Caco-2 (cell line): ENCODE results near the gene RAB15. TPM values are rescaled to one million over a fixed set of nuclear protein-coding genes. Genes with fewer than 3 reads are reported as not detected.

Experiments used
- BruUV-seq: library from RNA; stranded (reverse); fragments of 400-500 nt; replicated peaks from 2 replicates; lab custom pipeline; 2021; lab: Mats Ljungman, UMichigan
- CTCF ChIA-PET: fragments of 300-600 bp; sonication (Branson Sonifier 250); formaldehyde crosslinking; loops from one replicate; lab custom pipeline; 2022; ENCODE audit warnings: antibody characterized with exemption; lab: Charles Lee
- POLR2A ChIA-PET: fragments of 300-600 bp; sonication (Branson Sonifier 250); formaldehyde crosslinking; loops from one replicate; lab custom pipeline; 2022; ENCODE audit warnings: antibody characterized with exemption; lab: Charles Lee
- DNase-seq, 2 experiments: peaks; one replicate each; pipeline versions ENCODE4 v3.0.0 to v3.0.0-alpha.2; 2020 to 2022
- H3K27me3 ChIP-seq: replicated peaks from 2 replicates; pipeline ENCODE4 v1.6.0; 2011; ENCODE audit warnings: low read length; ENCODE audit not compliant: control insufficient read depth, insufficient read depth
- H3K36me3 ChIP-seq: 2 replicates; pipeline ENCODE4 v1.5.1; 2011; ENCODE audit warnings: low read length; ENCODE audit not compliant: control insufficient read depth, insufficient read depth
- H3K4me1 ChIP-seq: fragments of 250-450 bp; sonication (Bioruptor Pico); 2 replicates; pipeline ENCODE4 v1.5.1; 2020; ENCODE audit warnings: mild to moderate bottlenecking
- H3K4me3 ChIP-seq: 2 replicates; pipeline ENCODE4 v1.5.1; 2011; ENCODE audit warnings: low read depth, mild to moderate bottlenecking, control low read depth, low read length
- H3K9me3 ChIP-seq: fragments of 250-450 bp; sonication (Bioruptor Pico); 2 replicates; pipeline ENCODE4 v1.5.1; 2020; ENCODE audit warnings: mild to moderate bottlenecking, moderate library complexity
- H3K27ac Mint-ChIP-seq: one replicate; pipeline ENCODE4 v1.8.0; 2022; ENCODE audit warnings: mixed read lengths; ENCODE audit not compliant: unreplicated experiment
- H3K27me3 Mint-ChIP-seq: one replicate; pipeline ENCODE4 v1.8.0; 2022; ENCODE audit warnings: mixed read lengths; ENCODE audit not compliant: insufficient read depth, unreplicated experiment
- H3K36me3 Mint-ChIP-seq: one replicate; pipeline ENCODE4 v1.8.0; 2022; ENCODE audit warnings: mild to moderate bottlenecking, mixed read lengths; ENCODE audit not compliant: insufficient read depth, unreplicated experiment
- H3K4me1 Mint-ChIP-seq: one replicate; pipeline ENCODE4 v1.8.0; 2022; ENCODE audit warnings: low read depth, mixed read lengths; ENCODE audit not compliant: unreplicated experiment
- H3K4me3 Mint-ChIP-seq: one replicate; pipeline ENCODE4 v1.8.0; 2022; ENCODE audit warnings: mild to moderate bottlenecking, moderate library complexity, mixed read lengths; ENCODE audit not compliant: unreplicated experiment
- H3K9me3 Mint-ChIP-seq: one replicate; pipeline ENCODE4 v1.8.0; 2022; ENCODE audit warnings: mixed read lengths; ENCODE audit not compliant: unreplicated experiment
- CTCF ChIP-seq, 2 experiments: fragments of 200-600 bp in 1 of 2; IDR thresholded peaks; 1 replicate in 1 of 2; 2 replicates in 1 of 2; pipeline versions ENCODE4 v1.5.1 to v1.8.0; 2011 to 2022; ENCODE audit warnings: antibody characterized with exemption in 1 of 2, control low read depth in 1 of 2, inconsistent platforms in 1 of 2, low read depth in 1 of 2, low read length in 1 of 2, mild to moderate bottlenecking in 1 of 2, moderate library complexity in 1 of 2; ENCODE audit not compliant: insufficient read depth in 1 of 2, severe bottlenecking in 1 of 2, unreplicated experiment in 1 of 2
- intact Hi-C: fragments of 100-400 bp; cut with micrococcal nuclease; formaldehyde crosslinking; loops from one replicate; pipeline ENCODE4 v1.10.0; 2022; ENCODE audit not compliant: unreplicated experiment
- total RNA-seq: library from RNA; stranded (reverse); gene quantifications from 2 replicates; pipeline ENCODE4 v1.2.3, GENCODE V29; 2022

RAB15 gene
- total RNA-seq, 1 experiment from 2014 or later: 92.5 TPM

GRCh38 chr14:65011538-65011937 is 39.4 kb upstream of the RAB15 start:
- Mint-ChIP-seq H3K27me3 (no peaks in the 10 kb centered on the region), H3K4me3 (no peak overlapping the region), H3K27ac (no peak overlapping the region), H3K4me1 (no peaks in the 10 kb centered on the region), H3K9me3 (no peaks in the 10 kb centered on the region), H3K36me3 (no peaks in the 10 kb centered on the region)
- no TSS peak for BruUV-seq
- Histone ChIP-seq H3K4me1 (no peaks in the 10 kb centered on the region), H3K36me3 (no peaks in the 10 kb centered on the region; the same call in none of the 2 replicates), H3K27me3 (no peaks in the 10 kb centered on the region), H3K9me3 (no peaks in the 10 kb centered on the region), H3K4me3 (no peak overlapping the region)
- intact Hi-C loops: no loop called here
- CTCF ChIA-PET: no interaction called here
- DNase-seq: no peak
- POLR2A ChIA-PET: no interaction called here
- no peak for TF ChIP-seq CTCF (IDR thresholded peaks at IDR 0.05; ENCODE audit: insufficient read depth in 1 of 2, low read depth in 1 of 2, low read length in 1 of 2, severe bottlenecking in 1 of 2, unreplicated experiment in 1 of 2)

- no peak overlapping the region for H3K4me3 ChIP-seq
- H3K36me3 Mint-ChIP-seq: no peaks in the 10 kb centered on the region
- H3K9me3 ChIP-seq: no peaks in the 10 kb centered on the region
- no peaks in the 10 kb centered on the region for H3K27me3 ChIP-seq
- POLR2A ChIA-PET: no interaction called here
- DNase-seq: no peak
- no peaks in the 10 kb centered on the region; the same call in none of the 2 replicates for H3K36me3 ChIP-seq
- no peak overlapping the region for H3K27ac Mint-ChIP-seq
- H3K4me1 ChIP-seq: no peaks in the 10 kb centered on the region
- H3K4me1 Mint-ChIP-seq: no peaks in the 10 kb centered on the region
- no peak for TF ChIP-seq CTCF (IDR thresholded peaks at IDR 0.05; ENCODE audit: insufficient read depth in 1 of 2, low read depth in 1 of 2, low read length in 1 of 2, severe bottlenecking in 1 of 2, unreplicated experiment in 1 of 2)
- CTCF ChIA-PET: no interaction called here
- intact Hi-C loops: no loop called here
- no TSS peak for BruUV-seq
- no peak overlapping the region for H3K4me3 Mint-ChIP-seq
- H3K9me3 Mint-ChIP-seq: no peaks in the 10 kb centered on the region
- no peaks in the 10 kb centered on the region for H3K27me3 Mint-ChIP-seq
Measured at GRCh38 chr14:65010211-65010931, 38.2 kb upstream of the RAB15 start.

- no peaks in the 10 kb centered on the region; the same call in 1 of the 2 replicates for H3K36me3 ChIP-seq
- ChIA-PET POLR2A (no interaction called here), CTCF (interaction anchor here (2.1 kb wide), 1 partner anchor 13 kb away, joined by 7 read pairs; no protein-coding TSS in a partner anchor)
- TF ChIP-seq CTCF (IDR thresholded peaks at IDR 0.05; ENCODE audit: insufficient read depth in 1 of 2, low read depth in 1 of 2, low read length in 1 of 2, severe bottlenecking in 1 of 2, unreplicated experiment in 1 of 2): no peak
- Mint-ChIP-seq H3K9me3 (no peaks in the 10 kb centered on the region), H3K4me3 (no peak overlapping the region), H3K27ac (no peak overlapping the region), H3K27me3 (no peaks in the 10 kb centered on the region), H3K4me1 (no peaks in the 10 kb centered on the region), H3K36me3 (no peaks in the 10 kb centered on the region)
- H3K4me1 ChIP-seq: no peaks in the 10 kb centered on the region
- no peak overlapping the region for H3K4me3 ChIP-seq
- intact Hi-C loops: no loop called here
- no peaks in the 10 kb centered on the region for H3K9me3 ChIP-seq
- no peak for DNase-seq
- no peaks in the 10 kb centered on the region for H3K27me3 ChIP-seq
- no TSS peak for BruUV-seq
Measured at GRCh38 chr14:65007202-65007601, 35.1 kb upstream of the RAB15 start.
